K562 (cell line): ENCODE measurements around the gene MATK. TPM values are rescaled to one million over a fixed set of nuclear protein-coding genes. Genes with fewer than 3 reads are reported as not detected.

Experiments
- FOXK2 ChIP-seq, 2 experiments: fragments of 450-650 bp; IDR thresholded peaks in 1 of 2; conservative IDR thresholded peaks in 1 of 2; 2 replicates each; pipeline ENCODE4 v1.6.1; 2016; ENCODE audit warnings: low read depth in 2 of 2, mild to moderate bottlenecking in 1 of 2
- MEF2D ChIP-seq: conservative IDR thresholded peaks from 2 replicates; pipeline ENCODE4 v1.6.1; 2016; ENCODE audit warnings: low read depth, missing genetic modification characterization, missing compliant biosample characterization
- NR2C1 ChIP-seq, 2 experiments: fragments of 450-650 bp; IDR thresholded peaks; 2 replicates each; pipeline ENCODE4 v1.6.1; 2017; ENCODE audit warnings: mild to moderate bottlenecking in 2 of 2, antibody characterized with exemption in 1 of 2, inconsistent platforms in 1 of 2, missing compliant biosample characterization in 1 of 2, missing genetic modification characterization in 1 of 2
- ZNF695 ChIP-seq: fragments of 450-650 bp; formaldehyde crosslinking; IDR thresholded peaks from 2 replicates; pipeline ENCODE4 v1.4.0; 2020; ENCODE audit warnings: mild to moderate bottlenecking, moderate library complexity
- polyA plus RNA-seq, 8 experiments: library from polyadenylated mRNA; depleted of rRNA in 4 of 8; stranded (reverse) in 5 of 8; unstranded in 3 of 8; fragments of >200 nt; fragmentation: Nextera tagmentation in 2 of 8; fragmentation: Illumina TruSeq in 1 of 8; extraction: Ambion mirVana in 2 of 8; extraction: Trizol in 1 of 8; gene quantifications; 2 replicates each; pipeline versions ENCODE4 v1.2.1 to v1.2.3, GENCODE V29; 2011 to 2014; ENCODE audit warnings: inconsistent platforms in 1 of 8, missing spikeins in 1 of 8
- total RNA-seq, 7 experiments: library from RNA; depleted of rRNA in 6 of 7; stranded (reverse); fragments of >200 nt in 6 of 7; fragmentation: Illumina TruSeq in 2 of 7; extraction: Trizol in 2 of 7; gene quantifications; 2 replicates each; pipeline versions ENCODE4 v1.2.1 to v1.2.3, GENCODE V29; 2011 to 2021; ENCODE audit warnings: low replicate concordance in 1 of 7
- TF ChIP-seq, protein P1 (sequence below): sonication (generic); formaldehyde crosslinking; IDR thresholded peaks from 2 replicates; pipeline ENCODE4 v1.8.0; 2023; ENCODE audit warnings: missing genetic modification reagents, mild to moderate bottlenecking, borderline replicate concordance
- TF ChIP-seq, protein P2 (sequence below): fragments of 250-450 bp; sonication (Bioruptor Pico); IDR thresholded peaks from 2 replicates; pipeline ENCODE4 v1.4.0; 2020; ENCODE audit warnings: mild to moderate bottlenecking, moderate library complexity
- TF ChIP-seq, protein P3 (sequence below): sonication (generic); formaldehyde crosslinking; IDR thresholded peaks from 2 replicates; pipeline ENCODE4 v1.8.0; 2022; ENCODE audit warnings: missing genetic modification reagents, mild to moderate bottlenecking, borderline replicate concordance
- TF ChIP-seq, protein P4 (sequence below): IDR thresholded peaks from 2 replicates; pipeline ENCODE4 v1.6.1; 2011; ENCODE audit warnings: borderline replicate concordance, low read depth, mild to moderate bottlenecking, moderate library complexity, low read length; ENCODE audit not compliant: insufficient read depth, poor library complexity, severe bottlenecking
- TF ChIP-seq, protein P5 (sequence below): IDR thresholded peaks from 3 replicates; pipeline ENCODE4 v1.6.1; 2011; ENCODE audit warnings: borderline replicate concordance, mild to moderate bottlenecking, moderate library complexity; ENCODE audit not compliant: insufficient read length; ENCODE audit errors: extremely low read depth

The MATK gene
- total and polyA plus RNA-seq, 9 of the 15 experiments (the other 6 are each of a cell fraction or from before 2014, with no cell fraction given), result 0.08 to 41.5 (median 21.4) TPM

DNA sequence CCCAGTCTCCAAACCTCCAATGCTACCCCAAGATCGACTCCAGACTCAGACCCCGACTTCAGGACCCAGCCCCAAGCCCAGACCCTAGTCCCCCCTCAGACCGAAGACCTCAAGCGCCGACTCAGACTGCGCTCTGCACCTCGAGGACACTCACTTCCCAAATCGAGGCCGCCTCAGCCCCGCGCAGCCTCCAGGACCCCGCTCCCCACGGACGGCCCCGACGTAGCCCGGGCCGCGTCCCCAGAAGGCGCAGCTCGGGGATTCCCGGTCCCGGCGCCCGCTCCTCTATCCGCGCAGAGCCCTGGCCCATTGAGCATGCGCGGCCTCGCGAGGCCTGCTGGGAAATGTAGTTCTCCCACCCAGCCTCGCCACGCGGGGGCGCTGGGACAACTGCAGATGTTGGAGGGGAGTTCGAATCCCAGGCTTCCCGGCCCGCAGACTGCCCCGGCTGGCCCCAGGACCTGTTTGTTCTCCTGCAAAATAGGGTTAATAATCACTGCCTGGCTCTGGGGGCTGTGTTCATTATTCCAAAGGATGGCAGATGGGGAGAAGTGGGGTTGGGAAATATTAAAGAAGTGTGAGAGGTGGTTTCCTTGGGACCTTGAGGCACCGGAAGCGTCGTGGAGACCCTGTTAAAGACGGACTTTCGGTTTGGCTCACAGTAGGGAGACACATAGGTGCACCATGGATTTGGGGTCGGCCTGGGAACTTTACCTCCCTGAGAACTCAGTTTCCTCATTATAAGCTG, 24.6 kb downstream of the MATK start, which contains the start of gene APBA3 (continued):
- TF ChIP-seq, protein P1, sequence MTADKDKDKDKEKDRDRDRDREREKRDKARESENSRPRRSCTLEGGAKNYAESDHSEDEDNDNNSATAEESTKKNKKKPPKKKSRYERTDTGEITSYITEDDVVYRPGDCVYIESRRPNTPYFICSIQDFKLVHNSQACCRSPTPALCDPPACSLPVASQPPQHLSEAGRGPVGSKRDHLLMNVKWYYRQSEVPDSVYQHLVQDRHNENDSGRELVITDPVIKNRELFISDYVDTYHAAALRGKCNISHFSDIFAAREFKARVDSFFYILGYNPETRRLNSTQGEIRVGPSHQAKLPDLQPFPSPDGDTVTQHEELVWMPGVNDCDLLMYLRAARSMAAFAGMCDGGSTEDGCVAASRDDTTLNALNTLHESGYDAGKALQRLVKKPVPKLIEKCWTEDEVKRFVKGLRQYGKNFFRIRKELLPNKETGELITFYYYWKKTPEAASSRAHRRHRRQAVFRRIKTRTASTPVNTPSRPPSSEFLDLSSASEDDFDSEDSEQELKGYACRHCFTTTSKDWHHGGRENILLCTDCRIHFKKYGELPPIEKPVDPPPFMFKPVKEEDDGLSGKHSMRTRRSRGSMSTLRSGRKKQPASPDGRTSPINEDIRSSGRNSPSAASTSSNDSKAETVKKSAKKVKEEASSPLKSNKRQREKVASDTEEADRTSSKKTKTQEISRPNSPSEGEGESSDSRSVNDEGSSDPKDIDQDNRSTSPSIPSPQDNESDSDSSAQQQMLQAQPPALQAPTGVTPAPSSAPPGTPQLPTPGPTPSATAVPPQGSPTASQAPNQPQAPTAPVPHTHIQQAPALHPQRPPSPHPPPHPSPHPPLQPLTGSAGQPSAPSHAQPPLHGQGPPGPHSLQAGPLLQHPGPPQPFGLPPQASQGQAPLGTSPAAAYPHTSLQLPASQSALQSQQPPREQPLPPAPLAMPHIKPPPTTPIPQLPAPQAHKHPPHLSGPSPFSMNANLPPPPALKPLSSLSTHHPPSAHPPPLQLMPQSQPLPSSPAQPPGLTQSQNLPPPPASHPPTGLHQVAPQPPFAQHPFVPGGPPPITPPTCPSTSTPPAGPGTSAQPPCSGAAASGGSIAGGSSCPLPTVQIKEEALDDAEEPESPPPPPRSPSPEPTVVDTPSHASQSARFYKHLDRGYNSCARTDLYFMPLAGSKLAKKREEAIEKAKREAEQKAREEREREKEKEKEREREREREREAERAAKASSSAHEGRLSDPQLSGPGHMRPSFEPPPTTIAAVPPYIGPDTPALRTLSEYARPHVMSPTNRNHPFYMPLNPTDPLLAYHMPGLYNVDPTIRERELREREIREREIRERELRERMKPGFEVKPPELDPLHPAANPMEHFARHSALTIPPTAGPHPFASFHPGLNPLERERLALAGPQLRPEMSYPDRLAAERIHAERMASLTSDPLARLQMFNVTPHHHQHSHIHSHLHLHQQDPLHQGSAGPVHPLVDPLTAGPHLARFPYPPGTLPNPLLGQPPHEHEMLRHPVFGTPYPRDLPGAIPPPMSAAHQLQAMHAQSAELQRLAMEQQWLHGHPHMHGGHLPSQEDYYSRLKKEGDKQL (CRISPR knock-in tag), result no peak
- TF ChIP-seq, protein P2, sequence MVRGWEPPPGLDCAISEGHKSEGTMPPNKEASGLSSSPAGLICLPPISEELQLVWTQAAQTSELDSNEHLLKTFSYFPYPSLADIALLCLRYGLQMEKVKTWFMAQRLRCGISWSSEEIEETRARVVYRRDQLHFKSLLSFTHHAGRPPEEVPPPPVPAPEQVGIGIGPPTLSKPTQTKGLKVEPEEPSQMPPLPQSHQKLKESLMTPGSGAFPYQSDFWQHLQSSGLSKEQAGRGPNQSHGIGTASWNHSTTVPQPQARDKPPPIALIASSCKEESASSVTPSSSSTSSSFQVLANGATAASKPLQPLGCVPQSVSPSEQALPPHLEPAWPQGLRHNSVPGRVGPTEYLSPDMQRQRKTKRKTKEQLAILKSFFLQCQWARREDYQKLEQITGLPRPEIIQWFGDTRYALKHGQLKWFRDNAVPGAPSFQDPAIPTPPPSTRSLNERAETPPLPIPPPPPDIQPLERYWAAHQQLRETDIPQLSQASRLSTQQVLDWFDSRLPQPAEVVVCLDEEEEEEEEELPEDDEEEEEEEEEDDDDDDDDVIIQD, result no peak
- TF ChIP-seq, protein P3, sequence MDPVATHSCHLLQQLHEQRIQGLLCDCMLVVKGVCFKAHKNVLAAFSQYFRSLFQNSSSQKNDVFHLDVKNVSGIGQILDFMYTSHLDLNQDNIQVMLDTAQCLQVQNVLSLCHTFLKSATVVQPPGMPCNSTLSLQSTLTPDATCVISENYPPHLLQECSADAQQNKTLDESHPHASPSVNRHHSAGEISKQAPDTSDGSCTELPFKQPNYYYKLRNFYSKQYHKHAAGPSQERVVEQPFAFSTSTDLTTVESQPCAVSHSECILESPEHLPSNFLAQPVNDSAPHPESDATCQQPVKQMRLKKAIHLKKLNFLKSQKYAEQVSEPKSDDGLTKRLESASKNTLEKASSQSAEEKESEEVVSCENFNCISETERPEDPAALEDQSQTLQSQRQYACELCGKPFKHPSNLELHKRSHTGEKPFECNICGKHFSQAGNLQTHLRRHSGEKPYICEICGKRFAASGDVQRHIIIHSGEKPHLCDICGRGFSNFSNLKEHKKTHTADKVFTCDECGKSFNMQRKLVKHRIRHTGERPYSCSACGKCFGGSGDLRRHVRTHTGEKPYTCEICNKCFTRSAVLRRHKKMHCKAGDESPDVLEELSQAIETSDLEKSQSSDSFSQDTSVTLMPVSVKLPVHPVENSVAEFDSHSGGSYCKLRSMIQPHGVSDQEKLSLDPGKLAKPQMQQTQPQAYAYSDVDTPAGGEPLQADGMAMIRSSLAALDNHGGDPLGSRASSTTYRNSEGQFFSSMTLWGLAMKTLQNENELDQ (CRISPR knock-in tag), result no peak
- no peak for TF ChIP-seq ZNF695 (CRISPR knock-in tag)
- TF ChIP-seq, protein P4, sequence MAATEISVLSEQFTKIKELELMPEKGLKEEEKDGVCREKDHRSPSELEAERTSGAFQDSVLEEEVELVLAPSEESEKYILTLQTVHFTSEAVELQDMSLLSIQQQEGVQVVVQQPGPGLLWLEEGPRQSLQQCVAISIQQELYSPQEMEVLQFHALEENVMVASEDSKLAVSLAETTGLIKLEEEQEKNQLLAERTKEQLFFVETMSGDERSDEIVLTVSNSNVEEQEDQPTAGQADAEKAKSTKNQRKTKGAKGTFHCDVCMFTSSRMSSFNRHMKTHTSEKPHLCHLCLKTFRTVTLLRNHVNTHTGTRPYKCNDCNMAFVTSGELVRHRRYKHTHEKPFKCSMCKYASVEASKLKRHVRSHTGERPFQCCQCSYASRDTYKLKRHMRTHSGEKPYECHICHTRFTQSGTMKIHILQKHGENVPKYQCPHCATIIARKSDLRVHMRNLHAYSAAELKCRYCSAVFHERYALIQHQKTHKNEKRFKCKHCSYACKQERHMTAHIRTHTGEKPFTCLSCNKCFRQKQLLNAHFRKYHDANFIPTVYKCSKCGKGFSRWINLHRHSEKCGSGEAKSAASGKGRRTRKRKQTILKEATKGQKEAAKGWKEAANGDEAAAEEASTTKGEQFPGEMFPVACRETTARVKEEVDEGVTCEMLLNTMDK, result peak; percentile 98
- peak; percentile 65 to 71; a peak in 2 of 4 replicates for TF ChIP-seq FOXK2 (conservative IDR thresholded peaks at IDR 0.05 in 1 of 2, IDR thresholded peaks at IDR 0.05 in 1 of 2; ENCODE audit: low read depth in 2 of 2)
- 0 out of 2 replicates have a peak, but pooled peaks have one; percentile 28 for TF ChIP-seq MEF2D
- TF ChIP-seq NR2C1 (IDR thresholded peaks at IDR 0.05), result peak; percentile 55
- TF ChIP-seq NR2C1 (tag; IDR thresholded peaks at IDR 0.05), result peak; percentile 70
- TF ChIP-seq, protein P5, sequence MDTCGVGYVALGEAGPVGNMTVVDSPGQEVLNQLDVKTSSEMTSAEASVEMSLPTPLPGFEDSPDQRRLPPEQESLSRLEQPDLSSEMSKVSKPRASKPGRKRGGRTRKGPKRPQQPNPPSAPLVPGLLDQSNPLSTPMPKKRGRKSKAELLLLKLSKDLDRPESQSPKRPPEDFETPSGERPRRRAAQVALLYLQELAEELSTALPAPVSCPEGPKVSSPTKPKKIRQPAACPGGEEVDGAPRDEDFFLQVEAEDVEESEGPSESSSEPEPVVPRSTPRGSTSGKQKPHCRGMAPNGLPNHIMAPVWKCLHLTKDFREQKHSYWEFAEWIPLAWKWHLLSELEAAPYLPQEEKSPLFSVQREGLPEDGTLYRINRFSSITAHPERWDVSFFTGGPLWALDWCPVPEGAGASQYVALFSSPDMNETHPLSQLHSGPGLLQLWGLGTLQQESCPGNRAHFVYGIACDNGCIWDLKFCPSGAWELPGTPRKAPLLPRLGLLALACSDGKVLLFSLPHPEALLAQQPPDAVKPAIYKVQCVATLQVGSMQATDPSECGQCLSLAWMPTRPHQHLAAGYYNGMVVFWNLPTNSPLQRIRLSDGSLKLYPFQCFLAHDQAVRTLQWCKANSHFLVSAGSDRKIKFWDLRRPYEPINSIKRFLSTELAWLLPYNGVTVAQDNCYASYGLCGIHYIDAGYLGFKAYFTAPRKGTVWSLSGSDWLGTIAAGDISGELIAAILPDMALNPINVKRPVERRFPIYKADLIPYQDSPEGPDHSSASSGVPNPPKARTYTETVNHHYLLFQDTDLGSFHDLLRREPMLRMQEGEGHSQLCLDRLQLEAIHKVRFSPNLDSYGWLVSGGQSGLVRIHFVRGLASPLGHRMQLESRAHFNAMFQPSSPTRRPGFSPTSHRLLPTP, result peak; percentile 95
